Endodermal cell (in vitro differentiated cells): ENCODE results near the gene FBXL4. TPM values are rescaled to one million over a fixed set of nuclear protein-coding genes. Genes with fewer than 3 reads are reported as not detected.

Source experiments
- DNase-seq: peaks from one replicate; pipeline ENCODE4 v3.0.0-alpha.2; 2017
- H3K27ac ChIP-seq: 2 replicates; pipeline ENCODE4 v1.5.1; 2013; ENCODE audit warnings: mild to moderate bottlenecking, low read depth, low read length, moderate library complexity
- H3K27me3 ChIP-seq: 2 replicates; pipeline ENCODE4 v1.6.1; 2013; ENCODE audit warnings: mild to moderate bottlenecking, low read length, moderate library complexity; ENCODE audit not compliant: insufficient read depth, control insufficient read depth, poor library complexity, severe bottlenecking
- H3K36me3 ChIP-seq: 2 replicates; pipeline ENCODE4 v1.7.0; 2013; ENCODE audit warnings: mild to moderate bottlenecking, low read length, moderate library complexity; ENCODE audit not compliant: control insufficient read depth, insufficient read depth
- H3K4me1 ChIP-seq: one replicate; pipeline ENCODE4 v1.7.0; 2013; ENCODE audit warnings: low read length; ENCODE audit not compliant: control insufficient read depth, insufficient read depth
- H3K4me3 ChIP-seq: 2 replicates; pipeline ENCODE4 v1.5.1; 2013; ENCODE audit warnings: mild to moderate bottlenecking, low read length, moderate library complexity
- H3K9ac ChIP-seq: 2 replicates; pipeline ENCODE4 v1.6.1; 2013; ENCODE audit warnings: mild to moderate bottlenecking, low read length, moderate library complexity; ENCODE audit not compliant: poor library complexity, severe bottlenecking; ENCODE audit errors: extremely low read depth
- H3K9me3 ChIP-seq: 2 replicates; pipeline ENCODE4 v1.6.1; 2013; ENCODE audit warnings: mild to moderate bottlenecking, low read length, moderate library complexity; ENCODE audit not compliant: control insufficient read depth
- H3K27ac Mint-ChIP-seq: 2 replicates; pipeline ENCODE4 v1.8.0; 2020; ENCODE audit warnings: mixed read lengths
- H3K27me3 Mint-ChIP-seq: 2 replicates; pipeline ENCODE4 v1.8.0; 2021; ENCODE audit warnings: mild to moderate bottlenecking, mixed read lengths; ENCODE audit not compliant: insufficient read depth
- H3K36me3 Mint-ChIP-seq: 2 replicates; pipeline ENCODE4 v1.8.0; 2020; ENCODE audit warnings: low read depth, mixed read lengths
- H3K4me1 Mint-ChIP-seq: 2 replicates; pipeline ENCODE4 v1.8.0; 2020; ENCODE audit warnings: mixed read lengths
- H3K4me3 Mint-ChIP-seq: 2 replicates; pipeline ENCODE4 v1.8.0; 2020; ENCODE audit warnings: mild to moderate bottlenecking, moderate library complexity, mixed read lengths
- H3K9me3 Mint-ChIP-seq: 2 replicates; pipeline ENCODE4 v1.8.0; 2020; ENCODE audit warnings: mild to moderate bottlenecking, mixed read lengths
- CTCF ChIP-seq: fragments of 200-600 bp; sonication (generic); conservative IDR thresholded peaks from 2 replicates; pipeline ENCODE4 v1.5.0; 2021; ENCODE audit warnings: antibody characterized with exemption, mild to moderate bottlenecking
- WGBS, 2 experiments: methylation state at CpG; one replicate each; pipeline versions ENCODE4 v1.1.5 to v1.1.7; 2013; ENCODE audit warnings: missing lambda C conversion rate in 2 of 2, mixed read lengths in 1 of 2; ENCODE audit not compliant: insufficient coverage in 1 of 2, insufficient read length in 1 of 2; 5-methylcytosine and 5-hydroxymethylcytosine counted together
- total RNA-seq, 2 donors: library from RNA; stranded (reverse); fragmentation: NEBNext Ultra II Directional in 1 of 2; extraction: Animal tissue kit (Norgen Biotek cat#: 25700) in 1 of 2; gene quantifications; 2 replicates in 1 of 2; 3 replicates in 1 of 2; pipeline ENCODE4 v1.2.1, GENCODE V29; 2021

FBXL4 gene
- total RNA-seq, 2 donors from 2014 or later, result 14.1 to 17.4 TPM

GRCh38 chr6:98838032-98838431 lies 109.7 kb downstream of the FBXL4 start:
- no peaks in the 10 kb centered on the region for H3K9me3 ChIP-seq
- H3K36me3 Mint-ChIP-seq, result no peaks in the 10 kb centered on the region
- WGBS, 2 experiments, result 8 to 11% methylated on average over 3 to 4 of the region's 4 CpGs
- peaks cover 92% of the 10 kb centered on the region for H3K27me3 ChIP-seq
- no peak overlapping the region for H3K9ac ChIP-seq
- peaks cover 4% of the 10 kb centered on the region for H3K4me1 ChIP-seq
- peaks cover 97% of the 10 kb centered on the region for H3K27me3 Mint-ChIP-seq
- H3K27ac Mint-ChIP-seq, result no peak overlapping the region
- no peak for TF ChIP-seq CTCF
- no peak overlapping the region for H3K4me3 ChIP-seq
- H3K9me3 Mint-ChIP-seq, result no peaks in the 10 kb centered on the region
- no peak overlapping the region for H3K27ac ChIP-seq
- no peaks in the 10 kb centered on the region for H3K36me3 ChIP-seq
- no peak overlapping the region for H3K4me3 Mint-ChIP-seq
- H3K4me1 Mint-ChIP-seq, result peaks cover 21% of the 10 kb centered on the region
- no peak for DNase-seq

GRCh38 chr6:98836962-98837944 lies 110.5 kb downstream of the FBXL4 start:
- H3K4me3 ChIP-seq, result peak overlapping the region; percentile 75
- Mint-ChIP-seq H3K27me3 (peaks cover 97% of the 10 kb centered on the region), H3K27ac (no peak overlapping the region), H3K9me3 (no peaks in the 10 kb centered on the region), H3K4me3 (no peak overlapping the region), H3K4me1 (peaks cover 20% of the 10 kb centered on the region), H3K36me3 (no peaks in the 10 kb centered on the region)
- DNase-seq, result no peak
- no peaks in the 10 kb centered on the region for H3K9me3 ChIP-seq
- peaks cover 4% of the 10 kb centered on the region for H3K4me1 ChIP-seq
- TF ChIP-seq CTCF, result no peak
- peaks cover 92% of the 10 kb centered on the region for H3K27me3 ChIP-seq
- H3K9ac ChIP-seq, result no peak overlapping the region
- peak overlapping the region; percentile 71 for H3K27ac ChIP-seq
- 0 to 8% methylated on average over 6 to 8 of the region's 9 CpGs for WGBS, 2 experiments
- no peaks in the 10 kb centered on the region for H3K36me3 ChIP-seq

- no peak overlapping the region for H3K9ac ChIP-seq
- H3K36me3 ChIP-seq, result no peaks in the 10 kb centered on the region
- no peaks in the 10 kb centered on the region for H3K9me3 Mint-ChIP-seq
- no peak for DNase-seq
- WGBS, 2 experiments, result 3 to 14% methylated on average over 7 to 23 of the region's 23 CpGs
- peaks cover 92% of the 10 kb centered on the region for H3K27me3 ChIP-seq
- H3K27me3 Mint-ChIP-seq, result peaks cover 97% of the 10 kb centered on the region
- H3K27ac Mint-ChIP-seq, result no peak overlapping the region
- H3K27ac ChIP-seq, result peak overlapping the region; percentile 78
- peak overlapping the region; percentile 60 for H3K4me3 Mint-ChIP-seq
- no peaks in the 10 kb centered on the region for H3K9me3 ChIP-seq
- H3K4me1 ChIP-seq, result peaks cover 5% of the 10 kb centered on the region
- H3K4me3 ChIP-seq, result peak overlapping the region; percentile 75
- H3K36me3 Mint-ChIP-seq, result no peaks in the 10 kb centered on the region
- peaks cover 23% of the 10 kb centered on the region for H3K4me1 Mint-ChIP-seq
- no peak for TF ChIP-seq CTCF
Observed at GRCh38 chr6:98836025-98836961, 111.5 kb downstream of the FBXL4 start.
